ENCODE data around the gene DZANK1. TPM values are rescaled to one million over a fixed set of nuclear protein-coding genes. Genes with fewer than 3 reads are reported as not detected.
"Not testable (repeated sequence)": the region's sequence is repeated elsewhere in the genome, so short reads cannot be mapped to it uniquely, and the experiment has no call there.

Gene DZANK1
- total RNA-seq, 4 donors from 2014 or later: 1.4 to 2.5 (median 2.1) TPM

DNA sequence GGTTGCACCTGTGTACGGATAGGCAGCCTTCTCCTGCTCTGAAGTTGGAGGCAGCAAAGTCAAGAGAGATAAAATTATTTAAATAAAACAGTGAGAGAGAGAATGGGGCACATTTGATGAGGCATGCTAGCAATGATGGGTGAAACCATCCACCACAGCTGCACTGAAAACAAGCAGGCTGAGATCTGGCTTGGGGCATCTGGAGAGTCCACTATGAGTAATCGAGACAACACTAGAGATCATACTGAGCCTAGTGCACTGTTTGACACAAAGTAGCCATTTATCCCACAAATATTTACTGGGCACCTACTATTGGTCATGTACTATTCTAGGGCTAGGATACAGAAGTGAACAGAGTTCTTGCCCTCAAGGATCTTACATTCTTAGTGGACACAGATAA lies 66.4 kb downstream of the DZANK1 start:
- TF ChIP-seq, protein P1, sequence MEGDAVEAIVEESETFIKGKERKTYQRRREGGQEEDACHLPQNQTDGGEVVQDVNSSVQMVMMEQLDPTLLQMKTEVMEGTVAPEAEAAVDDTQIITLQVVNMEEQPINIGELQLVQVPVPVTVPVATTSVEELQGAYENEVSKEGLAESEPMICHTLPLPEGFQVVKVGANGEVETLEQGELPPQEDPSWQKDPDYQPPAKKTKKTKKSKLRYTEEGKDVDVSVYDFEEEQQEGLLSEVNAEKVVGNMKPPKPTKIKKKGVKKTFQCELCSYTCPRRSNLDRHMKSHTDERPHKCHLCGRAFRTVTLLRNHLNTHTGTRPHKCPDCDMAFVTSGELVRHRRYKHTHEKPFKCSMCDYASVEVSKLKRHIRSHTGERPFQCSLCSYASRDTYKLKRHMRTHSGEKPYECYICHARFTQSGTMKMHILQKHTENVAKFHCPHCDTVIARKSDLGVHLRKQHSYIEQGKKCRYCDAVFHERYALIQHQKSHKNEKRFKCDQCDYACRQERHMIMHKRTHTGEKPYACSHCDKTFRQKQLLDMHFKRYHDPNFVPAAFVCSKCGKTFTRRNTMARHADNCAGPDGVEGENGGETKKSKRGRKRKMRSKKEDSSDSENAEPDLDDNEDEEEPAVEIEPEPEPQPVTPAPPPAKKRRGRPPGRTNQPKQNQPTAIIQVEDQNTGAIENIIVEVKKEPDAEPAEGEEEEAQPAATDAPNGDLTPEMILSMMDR (IDR thresholded peaks at IDR 0.05): no peak
- DNase-seq (ENCODE audit: low spot score) (no peak), ATAC-seq (ENCODE audit: low FRiP score) (no peak)

DNA sequence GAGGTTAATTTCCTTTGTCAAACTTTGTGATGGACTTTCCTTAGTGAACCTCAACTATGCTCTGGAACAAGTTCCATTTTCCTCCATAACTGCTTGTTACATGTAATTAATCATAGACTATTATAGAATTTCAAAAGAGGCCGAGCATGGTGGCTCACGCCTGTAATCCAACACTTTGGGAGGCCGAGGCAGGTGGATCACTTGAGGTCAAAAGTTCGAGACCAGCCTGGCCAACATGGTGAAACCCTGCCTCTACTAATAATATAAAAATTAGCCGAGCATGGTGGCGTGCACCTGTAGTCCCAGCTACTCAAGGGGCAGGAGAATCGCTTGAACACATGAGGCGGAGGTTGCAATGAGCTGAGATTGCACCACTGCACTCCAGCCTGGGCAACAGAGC lies 68.1 kb downstream of the DZANK1 start:
- DNase-seq (ENCODE audit: low spot score); ATAC-seq (ENCODE audit: low FRiP score): not testable (repeated sequence)

DNA sequence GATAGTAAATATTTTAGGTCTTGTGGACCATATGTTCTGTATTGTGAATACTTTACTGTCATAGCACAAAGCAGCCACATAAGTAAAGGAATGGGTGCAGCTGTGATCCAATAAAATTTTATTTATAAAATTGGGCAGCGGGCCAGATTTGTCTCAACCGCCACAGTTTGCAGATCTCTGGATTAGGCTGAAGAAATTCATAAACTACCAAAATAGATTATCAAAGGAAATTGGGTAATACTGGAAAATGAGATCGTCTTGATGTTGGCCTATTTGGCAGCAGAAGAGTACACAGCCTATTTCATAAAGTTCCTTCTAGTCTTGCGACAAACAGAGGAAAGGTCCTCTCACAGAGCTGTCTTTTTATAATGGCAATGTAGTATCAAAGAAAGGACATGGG lies 69.8 kb downstream of the DZANK1 start:
- DNase-seq (ENCODE audit: low spot score) (no peak), ATAC-seq (ENCODE audit: low FRiP score) (no peak)
- TF ChIP-seq, protein P1 (IDR thresholded peaks at IDR 0.05): no peak

DNA sequence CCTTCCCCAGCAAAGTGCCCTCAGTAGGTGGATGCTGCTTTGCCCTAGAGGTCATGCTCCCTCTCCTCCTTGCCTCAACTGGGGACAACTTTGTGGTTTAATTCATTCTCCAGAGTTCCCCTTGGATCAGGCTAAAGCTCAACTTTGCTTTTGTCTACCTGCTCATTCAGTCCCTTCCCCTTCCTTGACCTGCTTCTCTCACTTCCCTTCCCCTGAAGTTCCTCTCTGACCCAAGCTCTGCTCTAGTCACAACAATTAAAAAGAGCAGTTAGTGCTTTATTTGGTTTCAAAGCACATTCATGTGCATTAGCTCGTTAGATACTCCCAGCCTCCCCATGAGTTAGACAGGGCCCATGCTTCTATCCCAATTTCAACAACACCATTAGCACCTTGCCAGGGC lies 71.3 kb downstream of the DZANK1 start:
- TF ChIP-seq, protein P1 (IDR thresholded peaks at IDR 0.05): no peak
- DNase-seq (ENCODE audit: low spot score) (no peak), ATAC-seq (ENCODE audit: low FRiP score) (no peak)

DNA sequence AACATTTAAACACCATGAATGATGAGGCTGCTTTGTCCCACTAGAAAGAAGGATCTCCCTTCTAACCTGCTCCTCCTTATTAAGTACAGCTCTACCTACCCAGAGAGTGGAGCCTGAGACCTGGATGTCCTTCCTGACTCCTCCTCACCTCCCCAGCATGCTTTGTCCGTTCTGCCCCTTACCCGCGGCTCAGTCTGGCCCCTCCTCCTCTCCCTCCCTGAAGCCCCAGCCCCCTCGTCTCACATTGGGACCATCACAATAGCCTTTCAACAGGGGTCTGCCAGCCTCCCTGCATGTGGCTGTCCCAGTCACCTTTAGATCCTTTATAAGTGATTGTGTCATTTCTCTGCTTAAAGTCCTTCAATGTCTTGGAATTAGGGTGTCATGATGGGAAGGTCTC lies 72.5 kb downstream of the DZANK1 start:
- no peak for DNase-seq (ENCODE audit: low spot score)
- ATAC-seq (ENCODE audit: low FRiP score): no peak

DNA sequence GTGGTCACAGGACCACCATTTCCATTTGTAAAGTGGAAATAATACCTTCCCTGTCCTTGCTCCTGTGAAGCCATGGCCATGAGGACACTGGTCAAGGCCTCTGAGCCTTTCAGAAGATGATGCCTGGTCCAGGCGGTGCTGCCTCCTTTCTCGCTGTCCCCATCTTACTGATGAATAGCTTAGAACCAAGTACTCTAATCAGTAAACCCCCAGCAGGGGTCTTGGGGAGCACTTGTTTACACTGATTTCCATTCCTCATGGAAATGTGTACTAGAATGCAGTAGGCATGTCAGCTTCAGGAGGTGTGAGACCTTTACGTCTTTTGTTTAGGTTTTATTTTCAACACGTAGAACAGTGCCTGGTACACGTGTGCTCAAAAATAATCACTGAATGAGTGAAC lies 75.1 kb downstream of the DZANK1 start:
- ATAC-seq (ENCODE audit: low FRiP score) (no peak), DNase-seq (ENCODE audit: low spot score) (no peak)
- TF ChIP-seq, protein P1 (IDR thresholded peaks at IDR 0.05): no peak

More for the DNA sequence above, 72.5 kb downstream of the DZANK1 start:
- TF ChIP-seq, protein P1 (IDR thresholded peaks at IDR 0.05): no peak

DNA sequence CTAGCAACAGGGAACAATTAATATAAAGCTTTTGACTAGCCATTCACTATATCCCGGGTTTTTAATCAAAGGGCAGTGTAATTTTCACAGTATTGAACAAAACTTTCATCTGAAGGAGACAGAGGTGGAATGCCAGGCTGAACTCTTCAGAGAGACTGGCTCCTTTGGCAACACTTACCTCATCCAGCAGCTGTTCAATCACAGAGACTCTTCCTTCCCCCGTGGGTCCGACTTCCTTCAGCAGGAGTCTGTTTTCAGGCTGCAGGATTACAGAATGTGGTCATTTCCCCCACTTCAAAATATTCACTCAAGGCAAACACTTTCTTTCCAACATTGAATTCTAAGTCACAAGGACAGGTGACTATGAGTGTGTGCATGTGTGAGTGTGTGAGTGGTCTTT lies 76.6 kb downstream of the DZANK1 start:
- no peak for DNase-seq (ENCODE audit: low spot score)
- TF ChIP-seq, protein P1 (IDR thresholded peaks at IDR 0.05): no peak
- ATAC-seq (ENCODE audit: low FRiP score): no peak

DNA sequence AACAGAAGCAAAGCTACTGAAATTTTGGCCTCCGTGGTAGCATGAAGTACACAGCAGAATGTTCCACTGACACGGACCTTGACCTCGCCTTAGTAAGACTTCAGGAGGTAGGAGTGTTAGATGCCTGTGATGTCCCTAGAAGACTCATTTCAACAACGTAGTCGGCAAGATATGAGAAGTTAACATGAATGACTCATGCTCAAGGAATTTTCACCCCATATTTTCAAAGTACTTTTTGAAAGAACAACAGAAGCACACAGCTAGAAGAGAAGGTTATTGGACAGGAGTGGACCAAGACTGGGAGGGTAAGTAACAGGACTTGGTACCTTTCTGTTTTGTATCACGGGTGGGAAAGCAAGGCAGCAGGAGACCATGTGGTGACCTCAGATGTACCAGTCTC lies 78.0 kb downstream of the DZANK1 start:
- ATAC-seq (ENCODE audit: low FRiP score): no peak
- DNase-seq (ENCODE audit: low spot score): no peak
- TF ChIP-seq, protein P1 (IDR thresholded peaks at IDR 0.05): no peak

Data from omental fat pad (tissue), 4 donors.